Liver (tissue), 9 donors: Measurements from ENCODE around the gene AFF2. TPM values are rescaled to one million over a fixed set of nuclear protein-coding genes. Genes with fewer than 3 reads are reported as not detected.

ENCODE experiments used
- DNase-seq: peaks from one replicate; pipeline ENCODE4 v3.0.0-alpha.2; 2017; ENCODE audit warnings: low spot score
- H3K27ac ChIP-seq, 2 donors: one replicate each; pipeline ENCODE4 v1.7.0; 2013; ENCODE audit warnings: inconsistent platforms in 2 of 2, low read length in 2 of 2, control low read depth in 1 of 2, low read depth in 1 of 2, mild to moderate bottlenecking in 1 of 2
- H3K27me3 ChIP-seq, 4 donors: one replicate each; pipeline versions ENCODE4 v1.6.1 to v1.7.0; 2013; ENCODE audit warnings: low read length in 3 of 4, inconsistent platforms in 1 of 4, mild to moderate bottlenecking in 1 of 4, moderate library complexity in 1 of 4; ENCODE audit not compliant: control insufficient read depth in 4 of 4, insufficient read depth in 4 of 4
- H3K36me3 ChIP-seq, 4 donors: one replicate each; pipeline versions ENCODE4 v1.6.1 to v1.7.0; 2013; ENCODE audit warnings: low read length in 3 of 4, mild to moderate bottlenecking in 3 of 4, low read depth in 1 of 4, moderate library complexity in 1 of 4; ENCODE audit not compliant: control insufficient read depth in 4 of 4, insufficient read depth in 3 of 4
- H3K4me1 ChIP-seq, 4 donors: one replicate each; pipeline versions ENCODE4 v1.6.1 to v1.7.0; 2013; ENCODE audit warnings: low read length in 3 of 4, mild to moderate bottlenecking in 3 of 4, moderate library complexity in 1 of 4; ENCODE audit not compliant: control insufficient read depth in 4 of 4, insufficient read depth in 4 of 4
- H3K4me3 ChIP-seq, 3 donors: one replicate each; pipeline versions ENCODE4 v1.6.1 to v1.7.0; 2013; ENCODE audit warnings: low read length in 3 of 3, control low read depth in 1 of 3, low read depth in 1 of 3, mild to moderate bottlenecking in 1 of 3
- H3K9ac ChIP-seq, 2 donors: one replicate each; pipeline ENCODE4 v1.7.0; 2013; ENCODE audit warnings: low read length in 2 of 2, mild to moderate bottlenecking in 2 of 2, moderate library complexity in 2 of 2, control low read depth in 1 of 2, low read depth in 1 of 2
- H3K9me3 ChIP-seq, 4 donors: one replicate each; pipeline versions ENCODE4 v1.6.1 to v1.7.0; 2013; ENCODE audit warnings: low read length in 3 of 4; ENCODE audit not compliant: control insufficient read depth in 4 of 4
- EGR1 ChIP-seq, 2 donors: IDR thresholded peaks; 2 replicates each; pipeline ENCODE4 v1.6.1; 2016 to 2018; ENCODE audit warnings: antibody characterized with exemption in 2 of 2, low read depth in 2 of 2
- FOXA1 ChIP-seq: IDR thresholded peaks from 2 replicates; pipeline ENCODE4 v1.6.1; 2016; ENCODE audit warnings: antibody characterized with exemption
- FOXA2 ChIP-seq: IDR thresholded peaks from 2 replicates; pipeline ENCODE4 v1.6.1; 2016; ENCODE audit warnings: antibody characterized with exemption
- HNF4A ChIP-seq, 2 donors: conservative IDR thresholded peaks; 2 replicates each; pipeline ENCODE4 v1.6.1; 2016; ENCODE audit warnings: antibody characterized with exemption in 2 of 2, mild to moderate bottlenecking in 2 of 2
- JUND ChIP-seq, 2 donors: IDR thresholded peaks; 2 replicates each; pipeline ENCODE4 v1.6.1; 2016; ENCODE audit warnings: antibody characterized with exemption in 2 of 2
- NR2F2 ChIP-seq: IDR thresholded peaks from 2 replicates; pipeline ENCODE4 v1.6.1; 2016; ENCODE audit warnings: antibody characterized with exemption
- RAD21 ChIP-seq, 2 donors: IDR thresholded peaks; 2 replicates each; pipeline ENCODE4 v1.6.1; 2016; ENCODE audit warnings: antibody characterized with exemption in 2 of 2, mild to moderate bottlenecking in 2 of 2
- RXRA ChIP-seq, 2 donors: IDR thresholded peaks; 2 replicates each; pipeline ENCODE4 v1.6.1; 2017 to 2018; ENCODE audit warnings: antibody characterized with exemption in 2 of 2, mild to moderate bottlenecking in 1 of 2
- TAF1 ChIP-seq: conservative IDR thresholded peaks from 2 replicates; pipeline ENCODE4 v1.6.1; 2016; ENCODE audit warnings: antibody characterized with exemption, mild to moderate bottlenecking
- YY1 ChIP-seq: IDR thresholded peaks from 2 replicates; pipeline ENCODE4 v1.6.1; 2016; ENCODE audit warnings: antibody characterized with exemption, mild to moderate bottlenecking
- WGBS: extraction: QIAGEN DNeasy Blood & Tissue Kit; methylation state at CpG from one replicate; pipeline ENCODE4 v1.1.7; 2013; 5-methylcytosine and 5-hydroxymethylcytosine counted together
- polyA plus RNA-seq, 2 donors: library from polyadenylated mRNA; stranded (reverse) in 1 of 2; unstranded in 1 of 2; fragments of 200-250 nt in 1 of 2; fragments of >200 nt in 1 of 2; fragmentation: Nextera tagmentation in 1 of 2; extraction: Ambion mirVana in 1 of 2; gene quantifications; one replicate each; pipeline versions ENCODE4 v1.2.1 to v1.2.3, GENCODE V29; 2013 to 2015
- total RNA-seq, 2 donors: library from RNA; depleted of rRNA; stranded (reverse); fragments of >200 nt; gene quantifications; one replicate each; pipeline ENCODE4 v1.2.3, GENCODE V29; 2014
- TF ChIP-seq, protein P1 (sequence below): fragments of 150-350 bp; IDR thresholded peaks from 2 replicates; pipeline ENCODE4 v1.5.1; 2017; ENCODE audit warnings: improper control_type of control experiment, low read depth, low read length; ENCODE audit not compliant: missing input control
- TF ChIP-seq, protein P2 (sequence below): IDR thresholded peaks from 2 replicates; pipeline ENCODE4 v1.6.1; 2016; ENCODE audit warnings: antibody characterized with exemption
- TF ChIP-seq, protein P3 (sequence below): IDR thresholded peaks from 2 replicates; pipeline ENCODE4 v1.6.1; 2016; ENCODE audit warnings: antibody characterized with exemption
- TF ChIP-seq, protein P4 (sequence below): IDR thresholded peaks from 2 replicates; pipeline ENCODE4 v1.6.1; 2016; ENCODE audit warnings: antibody characterized with exemption, mild to moderate bottlenecking
- TF ChIP-seq, protein P5 (sequence below): IDR thresholded peaks from 2 replicates; pipeline ENCODE4 v1.6.1; 2016; ENCODE audit warnings: antibody characterized with exemption
- donor health status: healthy.
- donor health status: healthy.
- donor health status: healthy.
- donor health status: healthy.
- donor health status: healthy.

AFF2 gene
- total and polyA plus RNA-seq, 4 donors, result 0.01 to 1.6 (median 0.50) TPM; not detected in 1

DNA sequence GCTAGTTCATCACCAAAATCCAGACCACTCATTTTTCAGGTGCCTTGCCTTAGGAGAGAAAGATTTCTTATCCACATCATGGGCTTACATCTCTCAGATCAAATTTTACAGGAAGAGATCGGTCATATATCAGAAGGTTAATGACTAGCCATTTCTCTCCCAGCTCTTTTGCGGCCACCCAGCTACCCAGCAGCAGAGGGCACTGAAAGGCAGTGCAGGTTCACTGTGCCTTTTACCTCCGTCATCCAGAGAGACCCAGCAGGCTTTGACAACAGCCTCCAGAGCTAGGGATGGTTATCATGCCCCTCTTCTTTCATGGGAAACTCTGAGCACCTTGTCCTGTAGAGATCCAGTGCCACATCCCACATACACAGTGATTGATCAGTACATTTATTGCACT lies 384.8 kb downstream of the AFF2 start:
- WGBS, result 53% methylated on average over 3 of the region's 3 CpGs

DNA sequence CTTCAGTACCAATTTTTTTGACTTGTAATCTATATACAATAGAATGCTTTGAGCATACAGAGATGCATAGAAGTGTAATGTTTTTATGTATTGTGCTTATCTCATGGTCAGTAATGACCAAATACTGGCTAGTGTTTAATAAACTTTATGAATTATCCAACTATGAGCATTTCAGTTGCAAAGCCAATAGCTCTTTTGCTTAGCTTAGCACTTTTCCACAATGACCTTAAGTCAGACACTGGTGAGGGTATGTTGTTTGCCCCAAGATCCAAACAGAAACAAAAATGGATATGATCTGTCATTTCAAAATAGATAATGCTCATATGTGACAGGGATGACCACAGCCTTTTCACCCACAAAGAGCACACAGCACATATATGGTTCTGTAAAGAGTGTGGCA lies 393.0 kb downstream of the AFF2 start:
- no peak overlapping the region for H3K9ac ChIP-seq
- H3K4me1 ChIP-seq, result no peaks in the 10 kb centered on the region
- H3K27me3 ChIP-seq, result peaks cover 0 to 2% (median 0%) of the 10 kb centered on the region in 4 donors
- no peak overlapping the region for H3K27ac ChIP-seq
- H3K4me3 ChIP-seq, result no peak overlapping the region
- no peak for DNase-seq
- TF ChIP-seq, protein P1, sequence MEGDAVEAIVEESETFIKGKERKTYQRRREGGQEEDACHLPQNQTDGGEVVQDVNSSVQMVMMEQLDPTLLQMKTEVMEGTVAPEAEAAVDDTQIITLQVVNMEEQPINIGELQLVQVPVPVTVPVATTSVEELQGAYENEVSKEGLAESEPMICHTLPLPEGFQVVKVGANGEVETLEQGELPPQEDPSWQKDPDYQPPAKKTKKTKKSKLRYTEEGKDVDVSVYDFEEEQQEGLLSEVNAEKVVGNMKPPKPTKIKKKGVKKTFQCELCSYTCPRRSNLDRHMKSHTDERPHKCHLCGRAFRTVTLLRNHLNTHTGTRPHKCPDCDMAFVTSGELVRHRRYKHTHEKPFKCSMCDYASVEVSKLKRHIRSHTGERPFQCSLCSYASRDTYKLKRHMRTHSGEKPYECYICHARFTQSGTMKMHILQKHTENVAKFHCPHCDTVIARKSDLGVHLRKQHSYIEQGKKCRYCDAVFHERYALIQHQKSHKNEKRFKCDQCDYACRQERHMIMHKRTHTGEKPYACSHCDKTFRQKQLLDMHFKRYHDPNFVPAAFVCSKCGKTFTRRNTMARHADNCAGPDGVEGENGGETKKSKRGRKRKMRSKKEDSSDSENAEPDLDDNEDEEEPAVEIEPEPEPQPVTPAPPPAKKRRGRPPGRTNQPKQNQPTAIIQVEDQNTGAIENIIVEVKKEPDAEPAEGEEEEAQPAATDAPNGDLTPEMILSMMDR, result no peak
- TF ChIP-seq HNF4A (conservative IDR thresholded peaks at IDR 0.05) (no peak), RAD21 (IDR thresholded peaks at IDR 0.05) (no peak)
- TF ChIP-seq, protein P2, sequence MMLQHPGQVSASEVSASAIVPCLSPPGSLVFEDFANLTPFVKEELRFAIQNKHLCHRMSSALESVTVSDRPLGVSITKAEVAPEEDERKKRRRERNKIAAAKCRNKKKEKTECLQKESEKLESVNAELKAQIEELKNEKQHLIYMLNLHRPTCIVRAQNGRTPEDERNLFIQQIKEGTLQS, result no peak
- TF ChIP-seq, protein P3, sequence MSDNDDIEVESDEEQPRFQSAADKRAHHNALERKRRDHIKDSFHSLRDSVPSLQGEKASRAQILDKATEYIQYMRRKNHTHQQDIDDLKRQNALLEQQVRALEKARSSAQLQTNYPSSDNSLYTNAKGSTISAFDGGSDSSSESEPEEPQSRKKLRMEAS, result no peak
- H3K9me3 ChIP-seq, result no peaks in the 10 kb centered on the region
- H3K36me3 ChIP-seq, result no peaks in the 10 kb centered on the region

More for the DNA sequence above, 384.8 kb downstream of the AFF2 start:
- no peak overlapping the region for H3K27ac ChIP-seq
- H3K27me3 ChIP-seq, result peaks cover 0 to 2% (median 0%) of the 10 kb centered on the region in 4 donors
- no peaks in the 10 kb centered on the region for H3K36me3 ChIP-seq
- no peaks in the 10 kb centered on the region for H3K4me1 ChIP-seq
- no peak for DNase-seq
- TF ChIP-seq RAD21 (IDR thresholded peaks at IDR 0.05), result no peak
- TF ChIP-seq, protein P4, sequence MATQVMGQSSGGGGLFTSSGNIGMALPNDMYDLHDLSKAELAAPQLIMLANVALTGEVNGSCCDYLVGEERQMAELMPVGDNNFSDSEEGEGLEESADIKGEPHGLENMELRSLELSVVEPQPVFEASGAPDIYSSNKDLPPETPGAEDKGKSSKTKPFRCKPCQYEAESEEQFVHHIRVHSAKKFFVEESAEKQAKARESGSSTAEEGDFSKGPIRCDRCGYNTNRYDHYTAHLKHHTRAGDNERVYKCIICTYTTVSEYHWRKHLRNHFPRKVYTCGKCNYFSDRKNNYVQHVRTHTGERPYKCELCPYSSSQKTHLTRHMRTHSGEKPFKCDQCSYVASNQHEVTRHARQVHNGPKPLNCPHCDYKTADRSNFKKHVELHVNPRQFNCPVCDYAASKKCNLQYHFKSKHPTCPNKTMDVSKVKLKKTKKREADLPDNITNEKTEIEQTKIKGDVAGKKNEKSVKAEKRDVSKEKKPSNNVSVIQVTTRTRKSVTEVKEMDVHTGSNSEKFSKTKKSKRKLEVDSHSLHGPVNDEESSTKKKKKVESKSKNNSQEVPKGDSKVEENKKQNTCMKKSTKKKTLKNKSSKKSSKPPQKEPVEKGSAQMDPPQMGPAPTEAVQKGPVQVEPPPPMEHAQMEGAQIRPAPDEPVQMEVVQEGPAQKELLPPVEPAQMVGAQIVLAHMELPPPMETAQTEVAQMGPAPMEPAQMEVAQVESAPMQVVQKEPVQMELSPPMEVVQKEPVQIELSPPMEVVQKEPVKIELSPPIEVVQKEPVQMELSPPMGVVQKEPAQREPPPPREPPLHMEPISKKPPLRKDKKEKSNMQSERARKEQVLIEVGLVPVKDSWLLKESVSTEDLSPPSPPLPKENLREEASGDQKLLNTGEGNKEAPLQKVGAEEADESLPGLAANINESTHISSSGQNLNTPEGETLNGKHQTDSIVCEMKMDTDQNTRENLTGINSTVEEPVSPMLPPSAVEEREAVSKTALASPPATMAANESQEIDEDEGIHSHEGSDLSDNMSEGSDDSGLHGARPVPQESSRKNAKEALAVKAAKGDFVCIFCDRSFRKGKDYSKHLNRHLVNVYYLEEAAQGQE, result no peak
- TF ChIP-seq, protein P5, sequence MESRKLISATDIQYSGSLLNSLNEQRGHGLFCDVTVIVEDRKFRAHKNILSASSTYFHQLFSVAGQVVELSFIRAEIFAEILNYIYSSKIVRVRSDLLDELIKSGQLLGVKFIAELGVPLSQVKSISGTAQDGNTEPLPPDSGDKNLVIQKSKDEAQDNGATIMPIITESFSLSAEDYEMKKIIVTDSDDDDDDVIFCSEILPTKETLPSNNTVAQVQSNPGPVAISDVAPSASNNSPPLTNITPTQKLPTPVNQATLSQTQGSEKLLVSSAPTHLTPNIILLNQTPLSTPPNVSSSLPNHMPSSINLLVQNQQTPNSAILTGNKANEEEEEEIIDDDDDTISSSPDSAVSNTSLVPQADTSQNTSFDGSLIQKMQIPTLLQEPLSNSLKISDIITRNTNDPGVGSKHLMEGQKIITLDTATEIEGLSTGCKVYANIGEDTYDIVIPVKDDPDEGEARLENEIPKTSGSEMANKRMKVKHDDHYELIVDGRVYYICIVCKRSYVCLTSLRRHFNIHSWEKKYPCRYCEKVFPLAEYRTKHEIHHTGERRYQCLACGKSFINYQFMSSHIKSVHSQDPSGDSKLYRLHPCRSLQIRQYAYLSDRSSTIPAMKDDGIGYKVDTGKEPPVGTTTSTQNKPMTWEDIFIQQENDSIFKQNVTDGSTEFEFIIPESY, result no peak
- no peak for TF ChIP-seq YY1
- TF ChIP-seq, protein P1, result no peak
- TF ChIP-seq FOXA1, result no peak
- no peak for TF ChIP-seq FOXA2
- TF ChIP-seq HNF4A (conservative IDR thresholded peaks at IDR 0.05), result no peak
- TF ChIP-seq, protein P2, result no peak
- TF ChIP-seq EGR1 (IDR thresholded peaks at IDR 0.05; ENCODE audit: low read depth in 2 of 2), result no peak
- TF ChIP-seq NR2F2, result no peak
- no peak for TF ChIP-seq RXRA (IDR thresholded peaks at IDR 0.05)
- no peak for TF ChIP-seq JUND (IDR thresholded peaks at IDR 0.05)
- no peak for TF ChIP-seq TAF1
- TF ChIP-seq, protein P3, result no peak
- H3K9ac ChIP-seq, result no peak overlapping the region
- no peaks in the 10 kb centered on the region for H3K9me3 ChIP-seq
- no peak overlapping the region for H3K4me3 ChIP-seq
